ENCODE measurements around the gene ZNF600. TPM values are rescaled to one million over a fixed set of nuclear protein-coding genes. Genes with fewer than 3 reads are reported as not detected.
"Not testable (repeated sequence)": the region's sequence is repeated elsewhere in the genome, so short reads cannot be mapped to it uniquely, and the experiment has no call there.

The ZNF600 gene
- total RNA-seq, 1 experiment from 2014 or later: 3.3 TPM

- no peaks in the 10 kb centered on the region for H3K27me3 ChIP-seq
- no peaks in the 10 kb centered on the region for H3K4me1 ChIP-seq
- H3K36me3 ChIP-seq: peaks cover 25% of the 10 kb centered on the region
- no peak overlapping the region for H3K27ac ChIP-seq
- H3K9me3 ChIP-seq (replicated peaks): no peaks in the 10 kb centered on the region
- no peak for DNase-seq
- no peak overlapping the region for H3K4me3 ChIP-seq
Observed at GRCh38 chr19:52724701-52725514, 61.7 kb downstream of the ZNF600 start.

- not testable (repeated sequence) for H3K9me3 ChIP-seq (replicated peaks); DNase-seq; H3K27me3 ChIP-seq; H3K27ac ChIP-seq; H3K4me1 ChIP-seq; H3K4me3 ChIP-seq
- H3K36me3 ChIP-seq: peaks cover 25% of the 10 kb centered on the region
Observed at GRCh38 chr19:52723907-52724598, 62.5 kb downstream of the ZNF600 start.

- Histone ChIP-seq H3K36me3 (peaks cover 14% of the 10 kb centered on the region), H3K9me3 (replicated peaks) (no peaks in the 10 kb centered on the region), H3K4me1 (no peaks in the 10 kb centered on the region), H3K4me3 (no peak overlapping the region), H3K27me3 (no peaks in the 10 kb centered on the region), H3K27ac (no peak overlapping the region)
- no peak for DNase-seq
Observed at GRCh38 chr19:52722062-52723003, 64.3 kb downstream of the ZNF600 start.

- H3K36me3 ChIP-seq; DNase-seq; H3K4me3 ChIP-seq; H3K27me3 ChIP-seq; H3K27ac ChIP-seq; H3K9me3 ChIP-seq (replicated peaks); H3K4me1 ChIP-seq: not testable (repeated sequence)
Observed at GRCh38 chr19:52720541-52720940, 66.0 kb downstream of the ZNF600 start.

GRCh38 chr19:52716522-52716921, 70.1 kb downstream of the ZNF600 start:
- Histone ChIP-seq H3K27me3 (no peaks in the 10 kb centered on the region), H3K36me3 (peaks cover 8% of the 10 kb centered on the region; the same call in 1 of the 2 replicates), H3K9me3 (replicated peaks) (no peaks in the 10 kb centered on the region), H3K4me1 (no peaks in the 10 kb centered on the region), H3K4me3 (no peak overlapping the region), H3K27ac (no peak overlapping the region)
- DNase-seq: no peak

- H3K36me3 ChIP-seq; H3K27ac ChIP-seq; H3K4me3 ChIP-seq; DNase-seq; H3K4me1 ChIP-seq; H3K27me3 ChIP-seq; H3K9me3 ChIP-seq (replicated peaks): not testable (repeated sequence)
Observed at GRCh38 chr19:52715902-52716301, 70.7 kb downstream of the ZNF600 start.

GRCh38 chr19:52715330-52715729, 71.3 kb downstream of the ZNF600 start:
- not testable (repeated sequence) for H3K4me3 ChIP-seq; H3K9me3 ChIP-seq (replicated peaks); H3K27me3 ChIP-seq; H3K36me3 ChIP-seq; H3K4me1 ChIP-seq; DNase-seq; H3K27ac ChIP-seq

Other genes starting within 250 kb of the ZNF600 start
- 13.7 and 14.8 TPM in 2 replicates for gene ZNF701, start 216.5 kb downstream of the ZNF600 start, total RNA-seq (2014; rRNA removed; shearing (Covaris generic))
- gene ZNF83, start 148.4 kb downstream of the ZNF600 start, total RNA-seq (2014; rRNA removed; shearing (Covaris generic)): 32.7 and 47.0 TPM in 2 replicates
- 9.6 and 12.3 TPM in 2 replicates for gene ZNF611, start 51.7 kb downstream of the ZNF600 start, total RNA-seq (2014; rRNA removed; shearing (Covaris generic))
- 23.7 and 27.9 TPM in 2 replicates for gene ZNF28, start 34.8 kb upstream of the ZNF600 start, total RNA-seq (2014; rRNA removed; shearing (Covaris generic))
- gene ZNF468, start 70.8 kb upstream of the ZNF600 start, total RNA-seq (2014; rRNA removed; shearing (Covaris generic)): 25.4 and 29.8 TPM in 2 replicates
- gene ZNF320, start 110.8 kb upstream of the ZNF600 start, total RNA-seq (2014; rRNA removed; shearing (Covaris generic)): 11.4 and 15.3 TPM in 2 replicates
- gene ZNF888, start 136.6 kb upstream of the ZNF600 start, total RNA-seq (2014; rRNA removed; shearing (Covaris generic)): 6.8 TPM in 2 replicates
- 10.4 and 12.3 TPM in 2 replicates for gene ZNF816, start 176.1 kb upstream of the ZNF600 start, total RNA-seq (2014; rRNA removed; shearing (Covaris generic))
- not detected in 2 replicates for gene ERVV-1, start 227.1 kb upstream of the ZNF600 start, total RNA-seq (2014; rRNA removed; shearing (Covaris generic))

All from SJCRH30 (cell line).